SH-SY5Y (cell line): Measurements from ENCODE around the gene MTHFSD.

Experiments
- GATA2 ChIP-seq: IDR thresholded peaks from 2 replicates; pipeline ENCODE4 v1.6.1; 2011; ENCODE audit warnings: mild to moderate bottlenecking, low read depth, low read length
- GATA3 ChIP-seq: IDR thresholded peaks from 2 replicates; pipeline ENCODE4 v1.6.1; 2011; ENCODE audit warnings: low read depth, mild to moderate bottlenecking, low read length, moderate library complexity

GRCh38 chr16:86524029-86524428, 31.0 kb downstream of the MTHFSD start:
- TF ChIP-seq GATA2 (no peak), GATA3 (no peak)
